ENCODE data around the gene CIT. TPM values are rescaled to one million over a fixed set of nuclear protein-coding genes. Genes with fewer than 3 reads are reported as not detected.

The CIT gene
- polyA plus RNA-seq, 1 donor from 2014 or later, result not detected

GRCh38 chr12:119838826-119839600 is 38.1 kb downstream of the CIT start:
- no peak overlapping the region for H3K4me3 Mint-ChIP-seq
- no peaks in the 10 kb centered on the region for H3K4me1 Mint-ChIP-seq
- no peaks in the 10 kb centered on the region for H3K27me3 Mint-ChIP-seq
- peaks cover 6 to 7% (median 6%) of the 10 kb centered on the region in 3 donors for H3K9me3 Mint-ChIP-seq
- H3K27ac Mint-ChIP-seq, result no peak overlapping the region
- H3K36me3 Mint-ChIP-seq, result peaks cover 10% of the 10 kb centered on the region

GRCh38 chr12:119836781-119837180 is 40.3 kb downstream of the CIT start:
- Mint-ChIP-seq H3K27ac (no peak overlapping the region), H3K4me3 (no peak overlapping the region), H3K27me3 (no peaks in the 10 kb centered on the region), H3K36me3 (peaks cover 11% of the 10 kb centered on the region), H3K9me3 (peaks cover 4 to 5% (median 5%) of the 10 kb centered on the region in 3 donors), H3K4me1 (no peaks in the 10 kb centered on the region)

- Mint-ChIP-seq H3K27ac (no peak overlapping the region), H3K9me3 (no peaks in the 10 kb centered on the region), H3K27me3 (no peaks in the 10 kb centered on the region), H3K4me3 (no peak overlapping the region), H3K4me1 (no peaks in the 10 kb centered on the region), H3K36me3 (peaks cover 4% of the 10 kb centered on the region)
Observed at GRCh38 chr12:119835068-119835467, 42.1 kb downstream of the CIT start.

- Mint-ChIP-seq H3K4me3 (no peak overlapping the region), H3K36me3 (peaks cover 9% of the 10 kb centered on the region), H3K27ac (no peak overlapping the region), H3K9me3 (peaks cover 0 to 2% (median 0%) of the 10 kb centered on the region in 3 donors), H3K4me1 (no peaks in the 10 kb centered on the region), H3K27me3 (no peaks in the 10 kb centered on the region)
Observed at GRCh38 chr12:119829439-119829838, 47.7 kb downstream of the CIT start.

- peaks cover 12% of the 10 kb centered on the region for H3K36me3 Mint-ChIP-seq
- no peak overlapping the region for H3K4me3 Mint-ChIP-seq
Observed at GRCh38 chr12:119828300-119828699, 48.8 kb downstream of the CIT start.

GRCh38 chr12:119827760-119828159 is 49.4 kb downstream of the CIT start:
- H3K4me1 Mint-ChIP-seq, result peaks cover 0 to 1% (median 0%) of the 10 kb centered on the region in 3 donors
- H3K9me3 Mint-ChIP-seq, result peaks cover 0 to 2% (median 0%) of the 10 kb centered on the region in 3 donors
- H3K36me3 Mint-ChIP-seq, result peaks cover 11% of the 10 kb centered on the region
- H3K27me3 Mint-ChIP-seq, result no peaks in the 10 kb centered on the region
- no peak overlapping the region for H3K4me3 Mint-ChIP-seq
- no peak overlapping the region for H3K27ac Mint-ChIP-seq

More at GRCh38 chr12:119828300-119828699, 48.8 kb downstream of the CIT start:
- H3K9me3 Mint-ChIP-seq, result peaks cover 0 to 2% (median 0%) of the 10 kb centered on the region in 3 donors
- no peaks in the 10 kb centered on the region for H3K4me1 Mint-ChIP-seq
- H3K27me3 Mint-ChIP-seq, result no peaks in the 10 kb centered on the region
- no peak overlapping the region for H3K27ac Mint-ChIP-seq

GRCh38 chr12:119826661-119827445 is 50.3 kb downstream of the CIT start:
- Mint-ChIP-seq H3K27me3 (no peaks in the 10 kb centered on the region), H3K36me3 (peaks cover 8% of the 10 kb centered on the region), H3K9me3 (peaks cover 0 to 2% (median 0%) of the 10 kb centered on the region in 3 donors), H3K27ac (no peak overlapping the region), H3K4me1 (peaks cover 0 to 1% (median 0%) of the 10 kb centered on the region in 3 donors), H3K4me3 (no peak overlapping the region)

- Mint-ChIP-seq H3K4me1 (peaks cover 0 to 1% (median 0%) of the 10 kb centered on the region in 3 donors), H3K27ac (no peak overlapping the region), H3K9me3 (peaks cover 0 to 2% (median 0%) of the 10 kb centered on the region in 3 donors), H3K36me3 (peaks cover 8% of the 10 kb centered on the region), H3K4me3 (no peak overlapping the region), H3K27me3 (no peaks in the 10 kb centered on the region)
Observed at GRCh38 chr12:119825262-119825661, 51.9 kb downstream of the CIT start.

- H3K9me3 Mint-ChIP-seq, result no peaks in the 10 kb centered on the region
- H3K4me3 Mint-ChIP-seq, result no peak overlapping the region
- H3K4me1 Mint-ChIP-seq, result peaks cover 0 to 1% (median 0%) of the 10 kb centered on the region in 3 donors
- H3K27me3 Mint-ChIP-seq, result no peaks in the 10 kb centered on the region
- H3K36me3 Mint-ChIP-seq, result peaks cover 4% of the 10 kb centered on the region
- H3K27ac Mint-ChIP-seq, result no peak overlapping the region
Observed at GRCh38 chr12:119822046-119822445, 55.1 kb downstream of the CIT start.

GRCh38 chr12:119819322-119819721 is 57.8 kb downstream of the CIT start:
- peaks cover 0 to 1% (median 0%) of the 10 kb centered on the region in 3 donors for H3K4me1 Mint-ChIP-seq
- H3K27me3 Mint-ChIP-seq, result no peaks in the 10 kb centered on the region
- no peak overlapping the region for H3K27ac Mint-ChIP-seq
- H3K9me3 Mint-ChIP-seq, result no peaks in the 10 kb centered on the region
- H3K4me3 Mint-ChIP-seq, result no peak overlapping the region
- H3K36me3 Mint-ChIP-seq, result peaks cover 2% of the 10 kb centered on the region

- Mint-ChIP-seq H3K4me3 (no peak overlapping the region), H3K4me1 (no peaks in the 10 kb centered on the region), H3K36me3 (no peaks in the 10 kb centered on the region), H3K9me3 (no peaks in the 10 kb centered on the region), H3K27ac (no peak overlapping the region), H3K27me3 (no peaks in the 10 kb centered on the region)
Observed at GRCh38 chr12:119817546-119818343, 59.4 kb downstream of the CIT start.

GRCh38 chr12:119809023-119809422 is 68.1 kb downstream of the CIT start:
- peaks cover 0 to 8% (median 3%) of the 10 kb centered on the region in 3 donors for H3K4me1 Mint-ChIP-seq
- no peaks in the 10 kb centered on the region for H3K27me3 Mint-ChIP-seq
- H3K27ac Mint-ChIP-seq, result peak overlapping the region in 1 of 3 donors; percentile 79
- H3K4me3 Mint-ChIP-seq, result no peak overlapping the region
- H3K36me3 Mint-ChIP-seq, result peaks cover 2% of the 10 kb centered on the region
- H3K9me3 Mint-ChIP-seq, result peaks cover 5 to 8% (median 6%) of the 10 kb centered on the region in 3 donors

GRCh38 chr12:119808441-119808840 is 68.7 kb downstream of the CIT start:
- Mint-ChIP-seq H3K4me3 (no peak overlapping the region), H3K27ac (no peak overlapping the region), H3K9me3 (peaks cover 5 to 8% (median 6%) of the 10 kb centered on the region in 3 donors), H3K27me3 (no peaks in the 10 kb centered on the region), H3K36me3 (peaks cover 2% of the 10 kb centered on the region), H3K4me1 (peaks cover 0 to 8% (median 3%) of the 10 kb centered on the region in 3 donors)

GRCh38 chr12:119807380-119807779 is 69.7 kb downstream of the CIT start:
- no peaks in the 10 kb centered on the region for H3K27me3 Mint-ChIP-seq
- no peak overlapping the region for H3K27ac Mint-ChIP-seq
- H3K9me3 Mint-ChIP-seq, result peaks cover 5 to 8% (median 6%) of the 10 kb centered on the region in 3 donors
- peaks cover 5% of the 10 kb centered on the region for H3K36me3 Mint-ChIP-seq
- no peak overlapping the region for H3K4me3 Mint-ChIP-seq
- H3K4me1 Mint-ChIP-seq, result peaks cover 0 to 8% (median 3%) of the 10 kb centered on the region in 3 donors

All from IgD-negative memory B cell (primary cell).